GM12864 (cell line): ENCODE results near the gene TATDN2.

Experiments
- DNase-seq: peaks from one replicate; pipeline ENCODE4 v3.0.0-alpha.2; 2011; ENCODE audit warnings: low read depth
- H3K4me3 ChIP-seq: 2 replicates; pipeline ENCODE4 v1.5.1; 2011; ENCODE audit warnings: mild to moderate bottlenecking, low read depth, low read length, control low read depth
- TF ChIP-seq, protein P1 (sequence below): IDR thresholded peaks from 2 replicates; pipeline ENCODE4 v1.5.1; 2011; ENCODE audit warnings: low read depth, mild to moderate bottlenecking, moderate library complexity, low read length, control low read depth, inconsistent platforms; ENCODE audit errors: missing control alignments

The TATDN2 gene

GRCh38 chr3:10279384-10280176, 31.3 kb downstream of the TATDN2 start:
- no peak for DNase-seq
- TF ChIP-seq, protein P1, sequence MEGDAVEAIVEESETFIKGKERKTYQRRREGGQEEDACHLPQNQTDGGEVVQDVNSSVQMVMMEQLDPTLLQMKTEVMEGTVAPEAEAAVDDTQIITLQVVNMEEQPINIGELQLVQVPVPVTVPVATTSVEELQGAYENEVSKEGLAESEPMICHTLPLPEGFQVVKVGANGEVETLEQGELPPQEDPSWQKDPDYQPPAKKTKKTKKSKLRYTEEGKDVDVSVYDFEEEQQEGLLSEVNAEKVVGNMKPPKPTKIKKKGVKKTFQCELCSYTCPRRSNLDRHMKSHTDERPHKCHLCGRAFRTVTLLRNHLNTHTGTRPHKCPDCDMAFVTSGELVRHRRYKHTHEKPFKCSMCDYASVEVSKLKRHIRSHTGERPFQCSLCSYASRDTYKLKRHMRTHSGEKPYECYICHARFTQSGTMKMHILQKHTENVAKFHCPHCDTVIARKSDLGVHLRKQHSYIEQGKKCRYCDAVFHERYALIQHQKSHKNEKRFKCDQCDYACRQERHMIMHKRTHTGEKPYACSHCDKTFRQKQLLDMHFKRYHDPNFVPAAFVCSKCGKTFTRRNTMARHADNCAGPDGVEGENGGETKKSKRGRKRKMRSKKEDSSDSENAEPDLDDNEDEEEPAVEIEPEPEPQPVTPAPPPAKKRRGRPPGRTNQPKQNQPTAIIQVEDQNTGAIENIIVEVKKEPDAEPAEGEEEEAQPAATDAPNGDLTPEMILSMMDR: no peak
- no peak overlapping the region for H3K4me3 ChIP-seq

DNA sequence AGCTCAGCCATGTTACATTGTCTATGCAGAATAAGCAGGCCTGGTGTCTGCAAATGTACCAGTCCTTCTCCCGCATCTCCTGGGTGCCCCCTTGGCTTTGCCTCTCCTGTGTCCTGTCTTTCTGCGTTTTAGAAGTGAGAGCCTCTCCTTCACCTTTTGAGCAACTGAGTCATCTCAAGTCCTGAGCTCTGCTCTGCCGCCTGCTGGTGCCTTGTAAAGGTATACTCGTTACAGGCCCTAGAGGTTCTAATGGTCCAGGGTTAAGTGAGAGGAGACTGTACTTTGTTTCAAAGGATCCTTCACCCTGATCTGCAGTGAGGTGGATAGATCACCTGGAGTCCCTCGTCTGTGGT, 31.9 kb downstream of the TATDN2 start:
- TF ChIP-seq, protein P1: no peak
- DNase-seq: no peak
- H3K4me3 ChIP-seq: no peak overlapping the region

DNA sequence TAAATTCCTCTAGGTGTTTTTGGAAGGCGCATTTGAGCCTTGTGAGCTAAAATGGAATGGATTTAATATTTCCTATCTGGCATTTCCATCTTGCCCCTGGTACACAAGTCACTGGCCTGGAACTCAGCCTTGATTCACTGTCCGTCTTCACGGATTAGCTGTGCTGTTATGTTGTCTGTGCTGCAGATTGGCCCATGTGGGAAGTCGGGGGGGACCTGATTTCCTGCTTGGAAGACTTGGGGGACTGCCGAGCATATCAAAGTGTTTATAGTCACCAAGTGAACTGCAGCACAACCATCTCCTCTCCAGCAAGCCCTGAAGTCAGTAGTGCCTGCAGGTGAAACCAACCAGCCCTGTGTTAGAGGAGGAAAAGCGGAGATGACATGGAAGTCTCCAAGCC, 32.3 kb downstream of the TATDN2 start:
- no peak for DNase-seq
- H3K4me3 ChIP-seq: no peak overlapping the region
- TF ChIP-seq, protein P1: no peak

DNA sequence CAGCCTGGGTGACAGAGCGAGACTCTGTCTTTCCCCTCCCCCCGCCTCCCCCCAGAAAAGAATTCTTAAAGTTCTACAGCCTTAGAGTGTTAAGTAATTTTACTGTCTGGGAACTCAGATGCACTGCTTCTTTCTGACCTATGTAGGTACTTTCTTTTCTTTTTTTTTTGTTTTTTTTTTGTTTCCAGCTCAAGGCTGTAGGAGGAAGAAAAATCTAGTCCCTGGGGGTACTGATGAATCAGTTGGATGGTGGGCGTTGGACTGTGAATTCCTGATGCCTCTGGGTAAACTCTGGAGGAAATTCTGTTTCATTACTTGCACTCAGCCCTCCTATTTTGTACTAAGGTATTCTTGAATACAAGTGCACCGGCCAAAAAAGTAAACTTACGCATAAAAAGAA, 33.7 kb downstream of the TATDN2 start:
- TF ChIP-seq, protein P1: no peak
- DNase-seq: no peak

GRCh38 chr3:10283638-10284037, 35.4 kb downstream of the TATDN2 start:
- DNase-seq: no peak
- no peak overlapping the region for H3K4me3 ChIP-seq
- TF ChIP-seq, protein P1: no peak

More for the DNA sequence above, 33.7 kb downstream of the TATDN2 start:
- no peak overlapping the region for H3K4me3 ChIP-seq

- DNase-seq: no peak
- TF ChIP-seq, protein P1: no peak
- no peak overlapping the region for H3K4me3 ChIP-seq
These were observed 36.2 kb downstream of the TATDN2 start for GRCh38 chr3:10284496-10284895.
